SH-SY5Y (cell line): ENCODE measurements around the gene ALAS1.

Experiments used
- GATA2 ChIP-seq: IDR thresholded peaks from 2 replicates; pipeline ENCODE4 v1.6.1; 2011; ENCODE audit warnings: mild to moderate bottlenecking, low read depth, low read length
- GATA3 ChIP-seq: IDR thresholded peaks from 2 replicates; pipeline ENCODE4 v1.6.1; 2011; ENCODE audit warnings: low read depth, mild to moderate bottlenecking, low read length, moderate library complexity

Gene ALAS1

DNA sequence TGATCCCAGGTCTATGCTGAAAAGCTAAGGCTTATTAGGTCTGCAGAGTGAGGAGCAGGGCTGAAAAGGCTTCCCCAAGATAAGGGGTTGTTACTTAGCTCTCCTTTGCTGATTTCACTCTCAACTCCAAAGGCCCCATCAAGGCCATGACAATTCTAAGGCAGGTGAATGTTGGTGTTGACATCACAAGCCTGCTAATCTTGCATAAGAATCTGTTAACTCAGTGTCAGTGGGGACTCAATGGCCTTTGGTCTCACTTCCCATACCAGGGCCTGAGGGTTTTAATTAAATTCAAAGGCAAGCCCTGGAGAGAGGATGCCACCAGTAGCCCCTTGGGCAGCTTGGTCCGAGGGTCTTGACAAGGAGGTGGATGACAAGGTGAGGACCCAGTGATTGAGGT lies 9.4 kb upstream of the ALAS1 start:
- TF ChIP-seq GATA3 (no peak), GATA2 (no peak)

DNA sequence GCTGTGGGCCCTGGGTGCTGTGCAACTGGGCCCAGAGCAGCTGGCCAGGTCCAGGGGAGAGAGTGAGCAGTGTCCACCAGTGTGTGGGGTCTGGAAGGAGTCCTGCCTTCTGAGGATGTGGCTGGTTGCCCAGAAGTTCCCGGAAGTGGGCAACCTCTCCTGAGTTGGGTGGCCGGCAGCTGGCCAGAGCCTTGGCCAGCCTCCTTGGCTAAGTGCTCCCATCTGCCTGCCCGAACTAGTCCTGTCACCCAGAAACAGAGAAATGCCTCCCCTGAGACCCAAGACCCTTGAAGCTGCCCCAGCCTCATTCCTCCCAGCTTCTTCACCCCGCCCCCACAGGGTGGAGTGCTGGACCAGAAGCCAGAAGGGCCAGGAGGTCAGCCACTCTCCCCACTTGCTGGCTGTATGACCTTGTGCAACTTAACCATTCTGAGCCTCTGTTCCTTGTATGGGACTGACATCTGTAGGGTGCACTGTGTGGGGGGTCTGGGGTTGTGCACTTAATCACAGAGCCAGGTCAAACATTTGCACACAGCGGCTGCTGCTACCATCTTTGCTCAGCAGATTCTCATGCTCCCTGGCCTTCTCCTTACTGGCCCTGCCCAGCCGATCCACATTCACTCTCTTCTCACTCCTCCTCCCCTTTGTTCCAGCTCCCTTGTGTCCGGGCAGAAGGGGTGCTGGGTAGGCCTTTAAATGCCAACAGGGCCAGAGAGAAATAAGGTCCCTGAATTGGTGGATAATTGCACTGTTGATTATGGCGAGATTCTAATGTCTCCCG lies 7.5 kb upstream of the ALAS1 start:
- no peak for TF ChIP-seq GATA3
- TF ChIP-seq GATA2 = no peak

DNA sequence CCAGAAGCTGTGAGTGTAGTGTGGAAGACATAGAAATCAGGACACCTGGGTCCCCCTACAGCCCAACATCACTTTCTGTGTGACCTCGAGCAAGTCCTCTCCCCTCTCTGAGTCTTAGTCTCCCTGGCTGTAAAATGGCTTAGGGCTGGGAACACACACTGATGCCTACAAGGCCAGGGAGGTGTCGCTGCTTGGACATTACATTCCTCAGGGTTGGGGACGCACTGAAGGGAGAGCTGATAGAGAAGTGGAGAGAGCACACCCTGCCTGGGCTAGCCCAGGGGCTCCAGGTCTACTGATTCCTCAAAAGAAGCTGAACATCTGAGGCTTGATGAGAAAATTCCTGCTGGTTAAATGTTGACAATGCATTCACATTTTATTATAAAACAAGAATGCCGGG lies 6.3 kb upstream of the ALAS1 start:
- TF ChIP-seq GATA3 = no peak
- TF ChIP-seq GATA2 = no peak

GRCh38 chr3:52193065-52193464 lies 4.9 kb upstream of the ALAS1 start:
- TF ChIP-seq GATA2 (no peak), GATA3 (no peak)

GRCh38 chr3:52194485-52195290 lies 3.3 kb upstream of the ALAS1 start:
- TF ChIP-seq GATA2 = no peak
- TF ChIP-seq GATA3 = no peak

GRCh38 chr3:52195291-52195597 lies 2.7 kb upstream of the ALAS1 start:
- TF ChIP-seq GATA3 = no peak
- no peak for TF ChIP-seq GATA2

DNA sequence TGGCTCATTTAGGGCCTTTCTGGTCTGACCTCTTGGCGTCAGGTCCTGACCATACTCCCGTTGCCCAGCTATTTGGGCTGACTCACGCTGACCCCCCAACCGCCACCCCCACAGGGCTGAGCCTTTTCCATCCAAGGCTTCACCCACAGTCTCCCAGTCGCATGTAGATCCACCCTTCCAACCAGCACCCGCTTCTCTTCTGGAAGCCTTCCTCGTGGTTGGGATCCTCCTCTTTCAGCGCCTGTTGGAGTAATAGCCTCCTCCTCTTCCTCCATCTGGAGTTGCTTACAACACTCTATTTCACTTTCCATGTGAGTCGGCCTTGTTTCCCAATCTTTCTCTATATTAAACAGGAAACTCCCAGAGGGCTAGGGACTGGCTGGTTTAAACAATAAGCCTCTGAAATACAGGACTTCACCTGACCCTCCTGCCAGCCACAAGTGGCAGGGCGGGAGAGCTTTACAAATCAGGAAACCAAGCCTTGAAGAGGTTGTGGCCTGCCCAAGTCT lies 2.1 kb upstream of the ALAS1 start:
- TF ChIP-seq GATA3 (no peak), GATA2 (no peak)

- TF ChIP-seq GATA2 = no peak
- TF ChIP-seq GATA3 = no peak
Observed at GRCh38 chr3:52196977-52197376, 983 bp upstream of the ALAS1 start.

- TF ChIP-seq GATA3 (no peak), GATA2 (no peak)
Observed at GRCh38 chr3:52197499-52197841, 490 bp upstream of the ALAS1 start.

DNA sequence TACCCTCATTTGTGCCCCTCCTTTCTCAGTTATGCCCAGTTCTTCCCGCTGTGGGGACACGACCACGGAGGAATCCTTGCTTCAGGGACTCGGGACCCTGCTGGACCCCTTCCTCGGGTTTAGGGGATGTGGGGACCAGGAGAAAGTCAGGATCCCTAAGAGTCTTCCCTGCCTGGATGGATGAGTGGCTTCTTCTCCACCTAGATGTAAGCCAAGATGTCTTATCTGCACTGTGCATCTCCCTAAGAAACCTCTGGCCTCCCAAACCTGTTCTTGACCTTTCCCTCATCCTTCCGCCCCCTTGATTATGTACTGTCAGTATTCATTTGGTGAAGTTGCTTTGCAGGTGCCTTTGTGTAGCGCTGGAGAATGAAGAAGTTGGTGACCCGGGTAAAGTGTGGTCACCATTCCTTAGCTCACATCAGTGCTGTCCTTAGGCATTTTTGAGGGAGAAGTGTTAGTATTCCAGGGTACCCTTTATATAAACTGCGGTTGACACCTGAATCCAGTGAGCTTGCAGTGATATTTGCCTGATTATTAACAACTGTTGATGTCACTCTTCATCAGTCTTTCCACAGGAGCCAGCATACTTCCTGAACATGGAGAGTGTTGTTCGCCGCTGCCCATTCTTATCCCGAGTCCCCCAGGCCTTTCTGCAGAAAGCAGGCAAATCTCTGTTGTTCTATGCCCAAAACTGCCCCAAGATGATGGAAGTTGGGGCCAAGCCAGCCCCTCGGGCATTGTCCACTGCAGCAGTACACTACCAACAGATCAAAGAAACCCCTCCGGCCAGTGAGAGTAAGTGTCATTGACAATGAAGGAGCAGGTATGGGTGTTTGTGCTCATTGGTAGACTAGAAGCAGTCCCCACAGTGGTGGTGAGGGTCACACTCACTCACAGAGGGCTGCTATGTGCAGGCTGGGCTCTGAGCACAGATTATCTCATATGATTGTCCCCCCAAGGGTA lies 966 bp downstream of the ALAS1 start:
- no peak for TF ChIP-seq GATA3
- peak; percentile 35; the same call in 1 of the 2 replicates for TF ChIP-seq GATA2

DNA sequence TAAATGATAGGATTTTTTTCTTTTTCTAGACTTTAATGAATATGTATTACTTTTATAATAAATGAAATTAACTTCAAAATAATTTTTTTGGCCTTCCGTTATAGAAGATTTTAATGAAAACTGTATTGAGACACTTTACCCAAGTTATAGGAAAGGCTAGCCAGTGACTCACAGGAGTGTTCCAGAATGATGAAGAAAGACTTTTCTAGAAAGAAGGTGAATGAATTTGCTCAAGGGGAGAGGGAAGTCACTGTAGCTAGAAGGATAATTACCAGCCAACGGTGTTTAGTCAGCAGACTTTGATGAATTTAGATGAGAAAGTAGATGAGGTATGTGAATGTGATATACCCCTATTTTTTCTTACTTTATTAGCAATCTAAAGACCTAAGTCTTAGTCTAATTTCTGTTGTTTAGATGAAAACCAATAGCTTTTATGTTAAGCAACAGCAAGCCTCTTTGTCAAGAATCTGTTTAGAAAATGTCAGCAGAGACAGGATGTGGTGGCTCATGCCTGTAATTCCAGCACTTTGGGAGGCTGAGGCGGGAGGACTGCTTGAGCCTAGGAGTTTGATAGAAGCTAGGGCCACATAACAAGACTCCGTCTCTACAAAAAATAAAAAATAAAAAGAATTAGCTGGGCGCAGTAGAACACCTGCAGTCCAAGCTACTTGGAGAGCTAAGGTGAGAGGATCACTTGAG lies 3.2 kb downstream of the ALAS1 start:
- TF ChIP-seq GATA3 (no peak), GATA2 (no peak)

DNA sequence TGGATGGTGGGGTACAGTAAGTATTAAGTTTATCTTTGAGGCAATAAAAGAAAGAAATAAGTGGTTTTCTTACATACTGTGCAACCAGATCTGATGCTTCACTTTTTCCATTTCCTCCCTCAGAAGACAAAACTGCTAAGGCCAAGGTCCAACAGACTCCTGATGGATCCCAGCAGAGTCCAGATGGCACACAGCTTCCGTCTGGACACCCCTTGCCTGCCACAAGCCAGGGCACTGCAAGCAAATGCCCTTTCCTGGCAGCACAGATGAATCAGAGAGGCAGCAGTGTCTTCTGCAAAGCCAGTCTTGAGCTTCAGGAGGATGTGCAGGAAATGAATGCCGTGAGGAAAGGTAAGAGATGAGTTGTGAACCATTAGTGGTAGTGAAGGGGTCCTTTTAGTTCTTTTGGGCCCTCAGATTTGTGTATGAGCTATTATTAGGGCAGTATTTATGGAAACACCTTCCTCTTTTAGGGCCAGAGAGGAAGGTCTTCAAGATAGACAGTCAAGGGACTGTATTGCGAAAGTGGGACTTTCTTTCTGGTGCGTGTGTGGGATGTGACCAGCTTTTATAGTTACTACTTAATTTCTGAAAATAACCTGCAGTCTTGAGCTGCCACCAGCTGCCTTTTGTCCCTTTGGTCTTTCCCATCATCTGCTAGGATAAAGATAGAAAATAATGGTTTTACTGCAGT lies 4.6 kb downstream of the ALAS1 start:
- no peak for TF ChIP-seq GATA2
- no peak for TF ChIP-seq GATA3

DNA sequence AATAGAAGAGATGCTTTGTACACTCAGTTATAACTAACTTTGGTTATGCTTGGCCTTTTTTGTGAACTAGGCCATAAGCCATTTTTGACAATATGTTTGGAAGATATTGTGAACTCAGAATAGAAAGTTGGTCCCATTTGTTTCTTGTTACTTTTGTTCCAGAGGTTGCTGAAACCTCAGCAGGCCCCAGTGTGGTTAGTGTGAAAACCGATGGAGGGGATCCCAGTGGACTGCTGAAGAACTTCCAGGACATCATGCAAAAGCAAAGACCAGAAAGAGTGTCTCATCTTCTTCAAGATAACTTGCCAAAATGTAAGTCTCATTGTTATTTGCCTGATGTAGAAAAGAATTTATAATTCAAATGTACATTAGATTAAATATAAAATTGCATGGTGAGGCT lies 5.7 kb downstream of the ALAS1 start:
- no peak for TF ChIP-seq GATA3
- TF ChIP-seq GATA2 = no peak
